Activated CD8-positive, alpha-beta memory T cell treated with anti-CD3 and anti-CD28 coated beads for 36 hours (primary cell): ENCODE results near the gene VTI1A. TPM values are rescaled to one million over a fixed set of nuclear protein-coding genes. Genes with fewer than 3 reads are reported as not detected.
"Not testable (repeated sequence)": the region's sequence is repeated elsewhere in the genome, so short reads cannot be mapped to it uniquely, and the experiment has no call there.

ENCODE experiments used
- CTCF ChIA-PET: fragments of 350-600 bp; sonication (Branson Sonifier 250); formaldehyde crosslinking; loops from one replicate; lab custom pipeline; 2021; ENCODE audit warnings: antibody characterized with exemption; lab: Charles Lee
- POLR2A ChIA-PET: fragments of 350-600 bp; sonication (Branson Sonifier 250); formaldehyde crosslinking; loops from one replicate; lab custom pipeline; 2021; ENCODE audit warnings: antibody characterized with exemption; lab: Charles Lee
- total RNA-seq, 2 experiments: library from RNA; stranded (reverse); gene quantifications; one replicate each; pipeline ENCODE4 v1.2.3, GENCODE V29; 2021

VTI1A gene
- total RNA-seq, 2 experiments from 2014 or later = 35.5 to 37.8 TPM

- ChIA-PET CTCF (interaction anchor here (0.5 kb wide), 1 partner anchor 562 kb away, joined by 3 read pairs; no protein-coding TSS in a partner anchor), POLR2A (no interaction called here)
Observed at GRCh38 chr10:112564337-112564736, 117.3 kb downstream of the VTI1A start.

- POLR2A ChIA-PET = no interaction called here
- CTCF ChIA-PET = no interaction called here
Observed at GRCh38 chr10:112565434-112566053, 118.5 kb downstream of the VTI1A start.

GRCh38 chr10:112570585-112570984 lies 123.6 kb downstream of the VTI1A start:
- ChIA-PET CTCF (no interaction called here), POLR2A (no interaction called here)

- ChIA-PET CTCF (no interaction called here), POLR2A (no interaction called here)
Observed at GRCh38 chr10:112579578-112579977, 132.6 kb downstream of the VTI1A start.

- CTCF ChIA-PET = no interaction called here
- POLR2A ChIA-PET = no interaction called here
Observed at GRCh38 chr10:112580267-112580666, 133.3 kb downstream of the VTI1A start.

- ChIA-PET CTCF (no interaction called here), POLR2A (no interaction called here)
Observed at GRCh38 chr10:112581921-112582320, 134.9 kb downstream of the VTI1A start.

GRCh38 chr10:112583236-112583939 lies 136.4 kb downstream of the VTI1A start:
- CTCF ChIA-PET = no interaction called here
- POLR2A ChIA-PET = no interaction called here

- ChIA-PET POLR2A (no interaction called here), CTCF (interaction anchor here (0.5 kb wide), 1 partner anchor 73 kb away, joined by 3 read pairs; no protein-coding TSS in a partner anchor)
Observed at GRCh38 chr10:112584276-112584675, 137.3 kb downstream of the VTI1A start.

GRCh38 chr10:112585126-112585525 lies 138.1 kb downstream of the VTI1A start:
- CTCF ChIA-PET = no interaction called here
- POLR2A ChIA-PET = no interaction called here

- ChIA-PET CTCF (no interaction called here), POLR2A (no interaction called here)
Observed at GRCh38 chr10:112585960-112586359, 138.9 kb downstream of the VTI1A start.

GRCh38 chr10:112587729-112588128 lies 140.7 kb downstream of the VTI1A start:
- ChIA-PET CTCF (no interaction called here), POLR2A (no interaction called here)

- CTCF ChIA-PET = no interaction called here
- POLR2A ChIA-PET = no interaction called here
Observed at GRCh38 chr10:112588225-112588990, 141.4 kb downstream of the VTI1A start.

GRCh38 chr10:112589081-112589480 lies 142.1 kb downstream of the VTI1A start:
- CTCF ChIA-PET = no interaction called here
- POLR2A ChIA-PET = no interaction called here

- POLR2A ChIA-PET, CTCF ChIA-PET: not testable (repeated sequence)
Observed at GRCh38 chr10:112590786-112591185, 143.8 kb downstream of the VTI1A start.

- ChIA-PET CTCF (no interaction called here), POLR2A (no interaction called here)
Observed at GRCh38 chr10:112593023-112593422, 146.0 kb downstream of the VTI1A start.

GRCh38 chr10:112601214-112602090 lies 154.4 kb downstream of the VTI1A start:
- ChIA-PET CTCF (no interaction called here), POLR2A (no interaction called here)

- CTCF ChIA-PET = interaction anchor here (0.6 kb wide), 1 partner anchor 305 kb away, joined by 4 read pairs; no protein-coding TSS in a partner anchor
- POLR2A ChIA-PET = no interaction called here
Observed at GRCh38 chr10:112603062-112603461, 156.0 kb downstream of the VTI1A start.

- ChIA-PET CTCF (no interaction called here), POLR2A (no interaction called here)
Observed at GRCh38 chr10:112605063-112605462, 158.0 kb downstream of the VTI1A start.

- POLR2A ChIA-PET = no interaction called here
- CTCF ChIA-PET = no interaction called here
Observed at GRCh38 chr10:112607506-112607905, 160.5 kb downstream of the VTI1A start.
